ENCODE measurements around the gene LBHD1. TPM values are rescaled to one million over a fixed set of nuclear protein-coding genes. Genes with fewer than 3 reads are reported as not detected.

LBHD1 gene
- total RNA-seq, 1 donor from 2014 or later = 1.1 TPM

- H3K4me3 ChIP-seq (ENCODE audit: low read depth, low read length) = peak overlapping the region; percentile 87
- peaks cover 8% of the 10 kb centered on the region for H3K36me3 ChIP-seq (ENCODE audit: control insufficient read depth, insufficient read depth, low read length)
- no peak for DNase-seq (ENCODE audit: low read depth)
- no peak for TF ChIP-seq CTCF (IDR thresholded peaks at IDR 0.05; ENCODE audit: insufficient read depth, low read length, severe bottlenecking)
- no peak for FAIRE-seq
- no peaks in the 10 kb centered on the region for H3K27me3 ChIP-seq (ENCODE audit: control insufficient read depth, insufficient read depth, low read length)
These were observed 845 bp downstream of the LBHD1 start for GRCh38 chr11:62671236-62671607.

GRCh38 chr11:62669420-62670161 is 2.5 kb downstream of the LBHD1 start:
- Histone ChIP-seq H3K27me3 (ENCODE audit: control insufficient read depth, insufficient read depth, low read length) (no peaks in the 10 kb centered on the region), H3K36me3 (ENCODE audit: control insufficient read depth, insufficient read depth, low read length) (peaks cover 9% of the 10 kb centered on the region), H3K4me3 (ENCODE audit: low read depth, low read length) (no peak overlapping the region)
- DNase-seq (ENCODE audit: low read depth) (no peak), FAIRE-seq (no peak)
- no peak for TF ChIP-seq CTCF (IDR thresholded peaks at IDR 0.05; ENCODE audit: insufficient read depth, low read length, severe bottlenecking)

- no peak for DNase-seq (ENCODE audit: low read depth)
- no peak for FAIRE-seq
- Histone ChIP-seq H3K27me3 (ENCODE audit: control insufficient read depth, insufficient read depth, low read length) (no peaks in the 10 kb centered on the region), H3K4me3 (ENCODE audit: low read depth, low read length) (no peak overlapping the region), H3K36me3 (ENCODE audit: control insufficient read depth, insufficient read depth, low read length) (peaks cover 12% of the 10 kb centered on the region)
- TF ChIP-seq CTCF (IDR thresholded peaks at IDR 0.05; ENCODE audit: insufficient read depth, low read length, severe bottlenecking) = no peak
These were observed 4.6 kb downstream of the LBHD1 start for GRCh38 chr11:62667460-62667859.

- no peak for FAIRE-seq
- TF ChIP-seq CTCF (IDR thresholded peaks at IDR 0.05; ENCODE audit: insufficient read depth, low read length, severe bottlenecking) = no peak
- no peak for DNase-seq (ENCODE audit: low read depth)
- Histone ChIP-seq H3K36me3 (ENCODE audit: control insufficient read depth, insufficient read depth, low read length) (peaks cover 12% of the 10 kb centered on the region), H3K27me3 (ENCODE audit: control insufficient read depth, insufficient read depth, low read length) (no peaks in the 10 kb centered on the region), H3K4me3 (ENCODE audit: low read depth, low read length) (peak overlapping the region; percentile 80)
These were observed 5.7 kb downstream of the LBHD1 start for GRCh38 chr11:62666259-62666926.

- Histone ChIP-seq H3K36me3 (ENCODE audit: control insufficient read depth, insufficient read depth, low read length) (peaks cover 12% of the 10 kb centered on the region), H3K4me3 (ENCODE audit: low read depth, low read length) (peak overlapping the region; percentile 80), H3K27me3 (ENCODE audit: control insufficient read depth, insufficient read depth, low read length) (no peaks in the 10 kb centered on the region)
- DNase-seq (ENCODE audit: low read depth) (no peak), FAIRE-seq (no peak)
- no peak for TF ChIP-seq CTCF (IDR thresholded peaks at IDR 0.05; ENCODE audit: insufficient read depth, low read length, severe bottlenecking)
These were observed 6.3 kb downstream of the LBHD1 start for GRCh38 chr11:62665599-62666258.

All from bronchial epithelial cell (primary cell).